ENCODE measurements around the gene PP2D1. TPM values are rescaled to one million over a fixed set of nuclear protein-coding genes. Genes with fewer than 3 reads are reported as not detected.

The PP2D1 gene
- total RNA-seq, 1 donor from 2014 or later = not detected

GRCh38 chr3:20013396-20013795, 1.3 kb upstream of the PP2D1 start:
- Histone ChIP-seq H3K4me3 (no peak overlapping the region), H3K36me3 (no peaks in the 10 kb centered on the region), H3K27me3 (no peaks in the 10 kb centered on the region), H3K27ac (no peak overlapping the region), H3K4me1 (no peaks in the 10 kb centered on the region), H3K9me3 (no peaks in the 10 kb centered on the region)
- TF ChIP-seq POLR2A (IDR thresholded peaks at IDR 0.05) (no peak), CTCF (IDR thresholded peaks at IDR 0.05) (no peak), POLR2AphosphoS5 (IDR thresholded peaks at IDR 0.05; ENCODE audit: insufficient read depth in 1 of 2, low read depth in 1 of 2) (no peak)
- intact Hi-C loops (cut with DNase I) = no loop called here
- no peak for DNase-seq (ENCODE audit: extremely low spot score in 2 of 2)

- TF ChIP-seq POLR2AphosphoS5 (IDR thresholded peaks at IDR 0.05; ENCODE audit: insufficient read depth in 1 of 2, low read depth in 1 of 2) = no peak
- no peak for DNase-seq (ENCODE audit: extremely low spot score in 2 of 2)
- Histone ChIP-seq H3K4me1 (no peaks in the 10 kb centered on the region), H3K27me3 (no peaks in the 10 kb centered on the region), H3K36me3 (no peaks in the 10 kb centered on the region), H3K4me3 (no peak overlapping the region), H3K27ac (no peak overlapping the region), H3K9me3 (no peaks in the 10 kb centered on the region)
- intact Hi-C loops (cut with DNase I) = no loop called here
Measured at GRCh38 chr3:20008646-20009045, 3.4 kb downstream of the PP2D1 start.

GRCh38 chr3:20007960-20008359, 4.1 kb downstream of the PP2D1 start:
- no peaks in the 10 kb centered on the region for H3K27me3 ChIP-seq
- no peaks in the 10 kb centered on the region for H3K9me3 ChIP-seq
- no peaks in the 10 kb centered on the region for H3K36me3 ChIP-seq
- H3K4me3 ChIP-seq = no peak overlapping the region
- no peak overlapping the region for H3K27ac ChIP-seq
- TF ChIP-seq CTCF (IDR thresholded peaks at IDR 0.05) = no peak
- no peak for TF ChIP-seq POLR2A (IDR thresholded peaks at IDR 0.05)
- no peak for TF ChIP-seq POLR2AphosphoS5 (IDR thresholded peaks at IDR 0.05; ENCODE audit: insufficient read depth in 1 of 2, low read depth in 1 of 2)
- no peaks in the 10 kb centered on the region for H3K4me1 ChIP-seq
- intact Hi-C loops (cut with DNase I) = no loop called here
- no peak for DNase-seq (ENCODE audit: extremely low spot score in 2 of 2)

- intact Hi-C loops (cut with DNase I) = no loop called here
- Histone ChIP-seq H3K27ac (no peak overlapping the region), H3K36me3 (no peaks in the 10 kb centered on the region)
Measured at GRCh38 chr3:20001932-20002331, 10.1 kb downstream of the PP2D1 start.

DNA sequence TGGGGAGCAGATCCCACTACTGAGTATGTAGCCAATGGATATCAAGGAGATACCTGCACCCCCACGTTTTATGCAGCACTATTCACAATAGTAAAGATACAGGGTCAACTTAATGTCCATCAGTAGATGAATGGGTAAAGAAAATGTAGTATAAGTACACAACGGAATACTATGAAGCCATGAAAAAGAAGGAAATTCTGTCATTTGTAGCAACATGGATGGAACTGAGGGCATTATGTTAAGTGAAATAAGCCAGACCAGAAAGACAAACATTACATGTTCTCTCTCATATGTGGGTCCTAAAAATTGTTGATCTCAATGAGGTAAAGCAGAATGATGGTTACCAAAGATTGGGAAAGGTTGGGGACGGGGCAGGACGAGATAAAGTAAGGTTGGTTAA, 14.6 kb downstream of the PP2D1 start:
- no peak overlapping the region for H3K27ac ChIP-seq
- no peaks in the 10 kb centered on the region for H3K27me3 ChIP-seq
- TF ChIP-seq POLR2AphosphoS5 (IDR thresholded peaks at IDR 0.05; ENCODE audit: insufficient read depth in 1 of 2, low read depth in 1 of 2) (no peak), POLR2A (IDR thresholded peaks at IDR 0.05) (no peak), CTCF (IDR thresholded peaks at IDR 0.05) (no peak)
- intact Hi-C loops (cut with DNase I) = no loop called here
- H3K4me1 ChIP-seq = no peaks in the 10 kb centered on the region
- H3K36me3 ChIP-seq = no peaks in the 10 kb centered on the region
- no peak for DNase-seq (ENCODE audit: extremely low spot score in 2 of 2)
- no peaks in the 10 kb centered on the region for H3K9me3 ChIP-seq
- H3K4me3 ChIP-seq = no peak overlapping the region

More at GRCh38 chr3:20001932-20002331, 10.1 kb downstream of the PP2D1 start:
- DNase-seq (ENCODE audit: extremely low spot score in 2 of 2) = no peak
- Histone ChIP-seq H3K27me3 (no peaks in the 10 kb centered on the region), H3K4me3 (no peak overlapping the region), H3K4me1 (no peaks in the 10 kb centered on the region), H3K9me3 (no peaks in the 10 kb centered on the region)
- TF ChIP-seq POLR2A (IDR thresholded peaks at IDR 0.05) (no peak), CTCF (IDR thresholded peaks at IDR 0.05) (no peak), POLR2AphosphoS5 (IDR thresholded peaks at IDR 0.05; ENCODE audit: insufficient read depth in 1 of 2, low read depth in 1 of 2) (no peak)

Measured in vagina (tissue), 2 donors.